GM21360 (cell line): ENCODE data around the gene FANCC.
"Not testable (repeated sequence)": the region's sequence is repeated elsewhere in the genome, so short reads cannot be mapped to it uniquely, and the experiment has no call there.

Experiments
- ATAC-seq: cut with Tn5 transposase; IDR thresholded peaks from one replicate; pipeline ENCODE4 v1.9.1; 2021; ENCODE audit warnings: mild to moderate bottlenecking, moderate library complexity; ENCODE audit not compliant: unreplicated experiment

FANCC gene

GRCh38 chr9:95332860-95333259 is 15.4 kb upstream of the FANCC start:
- ATAC-seq = no peak

- no peak for ATAC-seq
These were observed 13.4 kb upstream of the FANCC start for GRCh38 chr9:95330720-95331404.

GRCh38 chr9:95329061-95329460 is 11.6 kb upstream of the FANCC start:
- ATAC-seq = not testable (repeated sequence)

GRCh38 chr9:95327239-95327865 is 9.8 kb upstream of the FANCC start:
- no peak for ATAC-seq

GRCh38 chr9:95325221-95325620 is 7.7 kb upstream of the FANCC start:
- ATAC-seq = no peak

GRCh38 chr9:95317893-95318211 is 343 bp upstream of the FANCC start:
- ATAC-seq = no peak

GRCh38 chr9:95316794-95317118 is 753 bp downstream of the FANCC start:
- ATAC-seq = peak; percentile 45

- no peak for ATAC-seq
These were observed 1.2 kb downstream of the FANCC start for GRCh38 chr9:95316274-95316673.

GRCh38 chr9:95315108-95315746 is 2.3 kb downstream of the FANCC start:
- ATAC-seq = no peak

- ATAC-seq = no peak
These were observed 4.5 kb downstream of the FANCC start for GRCh38 chr9:95313010-95313498.

- no peak for ATAC-seq
These were observed 5.5 kb downstream of the FANCC start for GRCh38 chr9:95311961-95312360.

GRCh38 chr9:95307538-95307937 is 10.0 kb downstream of the FANCC start:
- ATAC-seq = no peak

- no peak for ATAC-seq
These were observed 10.7 kb downstream of the FANCC start for GRCh38 chr9:95306819-95307218.

- ATAC-seq = no peak
These were observed 11.6 kb downstream of the FANCC start for GRCh38 chr9:95305770-95306492.

- no peak for ATAC-seq
These were observed 15.0 kb downstream of the FANCC start for GRCh38 chr9:95302479-95302878.

- no peak for ATAC-seq
These were observed 19.7 kb downstream of the FANCC start for GRCh38 chr9:95297760-95298159.

GRCh38 chr9:95297316-95297715 is 20.2 kb downstream of the FANCC start:
- no peak for ATAC-seq

- ATAC-seq = no peak
These were observed 20.7 kb downstream of the FANCC start for GRCh38 chr9:95296761-95297160.

- ATAC-seq = not testable (repeated sequence)
These were observed 24.2 kb downstream of the FANCC start for GRCh38 chr9:95293296-95293695.

GRCh38 chr9:95292226-95292625 is 25.3 kb downstream of the FANCC start:
- no peak for ATAC-seq

GRCh38 chr9:95286151-95286550 is 31.4 kb downstream of the FANCC start:
- ATAC-seq = no peak

GRCh38 chr9:95285307-95285706 is 32.2 kb downstream of the FANCC start:
- no peak for ATAC-seq
